Pulmonary artery endothelial cell (primary cell): ENCODE measurements around the gene ANKAR. TPM values are rescaled to one million over a fixed set of nuclear protein-coding genes. Genes with fewer than 3 reads are reported as not detected.
"Not testable (repeated sequence)": the region's sequence is repeated elsewhere in the genome, so short reads cannot be mapped to it uniquely, and the experiment has no call there.

Experiments
- DNase-seq: peaks from one replicate; pipeline ENCODE4 v3.0.0-alpha.2; 2011; ENCODE audit warnings: low read depth, low spot score
- total RNA-seq: library from RNA; depleted of rRNA; stranded (reverse); fragments of >200 nt; gene quantifications from 2 replicates; pipeline ENCODE4 v1.2.3, GENCODE V29; 2014

ANKAR gene
- total RNA-seq, 1 donor from 2014 or later, result 3.4 TPM

DNA sequence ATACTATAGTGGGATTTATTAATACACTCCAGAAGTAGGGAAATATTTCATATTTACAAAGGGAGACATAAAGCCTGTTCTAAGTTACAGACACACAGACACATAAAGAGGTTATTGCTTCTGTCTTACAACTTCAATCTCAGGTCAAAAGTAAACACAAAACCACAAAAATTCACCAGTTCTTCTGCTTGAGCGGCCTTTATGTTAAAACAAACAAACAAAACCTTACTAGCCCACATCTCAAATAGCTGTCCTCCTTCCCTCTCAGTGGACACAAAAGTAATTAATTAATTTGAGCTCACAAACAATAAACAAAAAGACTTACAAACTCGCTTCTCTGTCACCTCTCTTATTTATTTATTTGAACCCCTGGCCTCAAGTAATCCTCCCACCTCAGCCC, 14.7 kb upstream of the ANKAR start:
- DNase-seq, result no peak

DNA sequence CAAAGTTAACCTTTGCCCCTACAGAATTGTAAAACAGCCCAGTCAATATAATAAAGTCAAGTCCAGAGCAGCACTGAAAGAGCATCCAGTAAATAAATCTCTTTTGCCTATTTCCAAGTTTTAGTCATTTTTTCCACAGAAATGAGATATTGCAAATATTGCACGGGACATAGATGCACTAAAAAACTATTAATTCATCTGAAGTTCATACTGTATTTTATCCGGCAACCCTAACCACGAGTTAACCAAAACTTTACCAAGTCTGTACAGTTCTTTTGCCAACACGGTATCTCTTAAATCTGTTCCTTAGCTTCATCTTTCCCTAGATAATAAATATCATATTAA, 13.7 kb upstream of the ANKAR start:
- DNase-seq, result no peak

DNA sequence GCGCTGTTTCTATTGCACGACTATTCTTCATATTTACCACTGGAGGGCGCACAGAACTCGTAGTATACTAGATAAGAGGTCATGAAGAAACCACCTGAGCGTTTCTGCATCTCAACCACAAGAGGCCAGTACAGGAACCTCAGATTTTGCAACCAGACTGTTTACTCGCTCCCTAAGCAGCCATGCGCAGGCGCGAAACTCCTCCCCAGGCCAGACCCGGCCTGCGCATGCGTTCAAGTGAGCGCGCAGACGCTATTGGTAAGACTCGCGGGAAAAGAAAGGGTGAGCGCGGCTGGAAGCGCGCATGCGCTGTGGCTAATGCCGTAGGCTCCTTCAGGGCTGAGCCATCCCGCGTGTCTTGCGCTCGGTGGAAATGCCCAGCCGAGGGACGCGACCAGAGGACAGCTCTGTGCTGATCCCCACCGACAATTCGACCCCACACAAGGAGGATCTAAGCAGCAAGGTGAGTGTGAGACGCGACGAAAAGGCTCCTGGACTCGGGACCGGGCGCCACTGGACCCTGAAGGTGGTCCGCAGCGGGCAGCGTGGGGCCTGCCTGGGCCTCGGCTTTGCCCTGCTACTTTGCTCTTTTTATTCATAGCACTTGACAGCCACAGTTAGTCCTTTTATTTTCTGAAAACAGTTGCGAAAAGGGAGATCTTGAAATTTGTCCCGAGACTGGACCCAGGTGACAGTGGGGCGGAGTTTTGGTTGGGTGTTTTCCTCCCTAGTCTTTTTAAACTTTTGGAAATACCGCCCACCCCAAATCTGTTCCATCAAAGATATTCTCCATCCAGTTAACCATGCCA, 13.1 kb upstream of the ANKAR start, which contains the start of gene ASNSD1:
Gene ASNSD1, plus strand, starts transcription at position 312 of the 809 bp plus-strand sequence. CDS start 4,674 bp downstream, outside the sequence.
- peak; percentile 99 for DNase-seq

DNA sequence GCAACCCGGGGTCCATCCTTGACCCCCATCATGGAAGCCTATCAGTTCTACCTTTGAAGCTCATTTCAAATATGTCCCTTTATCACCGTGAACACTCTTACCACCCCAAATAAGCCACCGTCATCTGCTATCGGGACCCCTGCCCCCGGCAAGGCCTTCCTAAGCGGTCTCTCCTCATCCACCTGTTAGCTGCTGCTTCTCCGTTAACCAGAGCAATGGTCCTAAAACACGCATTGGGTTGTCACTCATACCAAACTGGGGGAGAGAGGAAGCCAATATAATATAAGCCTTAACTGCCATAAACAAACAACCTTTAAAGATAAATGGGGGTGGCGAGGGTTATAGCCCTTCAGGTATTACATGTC, 12.5 kb upstream of the ANKAR start:
- no peak for DNase-seq

DNA sequence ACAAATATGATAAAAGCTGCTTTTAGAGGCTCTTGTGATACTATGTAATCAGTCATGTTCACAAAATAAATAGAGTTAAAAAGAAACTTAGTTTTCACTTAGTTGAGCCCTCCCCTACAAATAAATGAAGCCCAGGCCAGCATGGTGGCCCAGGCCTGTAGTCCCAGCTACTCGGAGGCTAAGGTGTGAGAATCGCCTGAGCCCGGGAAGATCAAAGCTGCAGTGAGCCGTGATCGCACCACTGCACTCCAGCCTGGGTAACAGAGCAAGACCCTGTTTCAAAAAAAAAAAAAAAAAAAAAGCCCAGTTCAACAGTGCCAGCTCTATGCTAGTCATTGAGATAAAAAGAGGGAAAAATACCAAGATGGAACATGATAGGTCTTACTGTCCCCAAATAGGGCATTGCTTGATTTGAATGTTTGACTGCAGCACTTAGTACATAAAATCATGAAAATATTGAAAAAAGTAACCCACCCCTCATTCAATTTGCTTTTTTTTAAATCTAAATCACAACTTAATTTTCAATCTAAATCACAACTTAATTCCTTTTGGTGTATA, 11.7 kb upstream of the ANKAR start:
- no peak for DNase-seq

DNA sequence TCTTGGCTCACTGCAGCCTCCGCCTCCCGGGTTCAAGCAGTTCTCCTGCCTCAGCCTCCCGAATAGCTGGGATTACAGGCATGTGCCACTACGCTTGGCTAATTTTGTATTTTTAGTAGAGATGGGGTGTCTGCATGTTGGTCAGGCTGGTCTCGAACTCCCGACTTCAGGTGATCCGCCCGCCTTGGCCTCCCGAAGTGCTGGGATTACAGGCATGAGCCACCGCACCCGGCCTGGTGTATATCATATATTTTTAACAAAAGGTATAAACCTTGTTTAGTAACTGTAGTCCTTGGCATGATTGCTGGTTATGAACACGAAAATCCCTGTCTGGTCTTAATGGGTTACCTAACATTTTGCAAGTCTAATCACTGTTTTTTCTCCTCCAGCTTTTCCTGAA, 11.2 kb upstream of the ANKAR start:
- DNase-seq, result not testable (repeated sequence)

DNA sequence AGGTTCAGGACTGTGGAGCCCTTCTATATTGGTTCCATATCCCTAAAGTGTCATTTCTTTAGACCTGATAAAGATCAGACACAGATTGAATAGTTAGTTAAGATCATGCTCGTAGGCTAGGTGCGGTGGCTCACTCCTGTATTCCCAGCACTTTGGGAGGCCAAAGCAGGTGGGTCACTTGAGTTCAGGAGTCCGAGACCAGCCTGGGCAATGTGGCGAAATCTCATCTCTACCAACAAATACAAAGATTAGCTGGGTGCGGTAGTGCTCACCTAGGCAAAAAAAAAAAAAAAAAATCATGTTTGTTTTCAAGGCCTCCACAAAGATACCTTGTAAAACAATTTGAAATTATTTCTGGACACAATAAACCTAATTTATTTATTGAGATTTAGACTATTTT, 4.6 kb upstream of the ANKAR start:
- no peak for DNase-seq

DNA sequence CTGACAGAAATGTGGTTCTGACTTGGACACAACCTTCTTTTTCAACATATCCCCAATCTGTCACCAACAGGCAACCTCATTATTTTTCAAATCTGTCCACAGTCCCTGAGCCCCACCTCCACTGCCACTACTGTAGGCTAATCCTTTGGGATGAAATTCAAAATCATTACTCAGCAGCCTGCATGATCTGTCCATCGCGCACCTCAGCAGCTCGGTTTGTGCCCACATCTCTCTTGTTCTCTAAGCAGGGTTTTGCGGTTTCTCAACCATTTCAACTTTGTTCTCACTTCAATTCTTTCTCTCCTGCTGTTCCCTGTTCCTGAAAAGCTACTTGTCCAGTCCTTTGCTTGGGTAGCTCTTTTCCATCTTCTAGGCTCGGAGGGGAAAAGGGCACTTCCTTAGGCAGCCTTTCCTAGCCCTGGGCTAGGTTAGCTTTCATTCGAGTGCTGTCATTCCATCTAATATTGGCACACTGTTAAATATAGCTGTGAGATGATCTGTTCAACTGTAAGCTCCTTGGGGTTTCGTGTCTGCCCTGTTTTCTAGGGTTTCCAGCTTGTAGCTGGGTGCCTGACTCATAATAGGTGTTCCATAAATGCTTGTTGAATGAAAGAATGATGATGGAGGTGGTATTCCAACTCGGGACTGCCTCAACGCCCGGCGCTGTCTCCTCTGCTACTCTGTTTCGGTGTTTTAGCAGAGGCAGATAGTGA, 653 bp upstream of the ANKAR start:
- DNase-seq, result no peak

DNA sequence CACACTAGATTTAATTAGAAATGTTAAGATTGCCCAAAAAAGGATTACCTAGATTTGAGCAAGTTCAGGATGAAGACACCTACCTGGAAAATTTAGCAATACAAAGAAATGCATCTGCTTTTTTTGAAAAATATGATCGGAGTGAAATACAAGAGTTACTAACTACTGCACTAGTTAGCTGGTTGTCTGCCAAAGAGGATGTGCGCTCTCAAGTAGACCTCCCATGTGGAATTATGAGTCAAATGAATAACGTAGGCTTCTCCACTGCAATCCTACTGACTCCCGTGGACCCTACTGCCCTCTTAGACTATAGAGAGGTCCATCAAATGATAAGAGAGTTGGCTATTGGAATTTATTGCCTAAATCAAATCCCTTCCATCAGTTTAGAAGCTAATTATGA, 2.0 kb downstream of the ANKAR start:
- DNase-seq, result no peak

DNA sequence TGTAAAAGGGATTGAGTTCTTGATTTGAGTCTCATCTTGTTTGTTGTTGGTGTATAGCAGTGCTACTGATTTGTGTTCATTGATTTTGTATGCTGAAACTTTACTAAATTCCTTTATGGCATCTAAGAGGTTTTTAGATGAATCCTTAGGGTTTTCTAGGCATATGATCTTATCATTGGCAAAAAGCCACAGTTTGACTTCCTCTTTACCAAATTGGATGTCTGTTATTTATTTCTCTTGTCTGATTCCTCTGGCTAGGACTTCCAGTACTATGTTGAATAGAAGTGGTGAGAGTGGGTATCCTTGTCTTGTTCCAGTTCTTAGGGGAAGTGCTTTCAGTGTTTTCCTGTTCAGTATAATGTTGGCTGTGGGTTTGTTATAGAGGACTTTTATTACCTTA, 4.8 kb downstream of the ANKAR start:
- DNase-seq, result no peak

DNA sequence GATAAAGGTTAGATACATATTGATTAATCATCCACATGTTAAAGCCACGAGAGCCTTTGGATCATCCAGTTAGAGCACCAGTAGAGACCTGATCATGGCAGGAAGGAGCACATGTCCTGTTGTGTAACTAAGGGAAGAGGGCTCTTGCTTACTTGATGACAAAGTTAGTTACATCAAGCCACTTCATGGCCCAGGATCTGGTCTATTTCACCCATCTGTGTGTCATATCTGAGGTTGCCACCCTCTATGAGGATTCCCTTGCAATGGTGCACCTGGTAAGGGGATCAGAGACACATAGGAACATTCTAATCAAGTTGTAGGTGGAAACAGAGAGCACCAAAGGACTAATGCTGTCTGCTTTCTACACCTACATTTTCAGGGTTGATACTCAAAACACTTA, 6.7 kb downstream of the ANKAR start:
- DNase-seq, result no peak

DNA sequence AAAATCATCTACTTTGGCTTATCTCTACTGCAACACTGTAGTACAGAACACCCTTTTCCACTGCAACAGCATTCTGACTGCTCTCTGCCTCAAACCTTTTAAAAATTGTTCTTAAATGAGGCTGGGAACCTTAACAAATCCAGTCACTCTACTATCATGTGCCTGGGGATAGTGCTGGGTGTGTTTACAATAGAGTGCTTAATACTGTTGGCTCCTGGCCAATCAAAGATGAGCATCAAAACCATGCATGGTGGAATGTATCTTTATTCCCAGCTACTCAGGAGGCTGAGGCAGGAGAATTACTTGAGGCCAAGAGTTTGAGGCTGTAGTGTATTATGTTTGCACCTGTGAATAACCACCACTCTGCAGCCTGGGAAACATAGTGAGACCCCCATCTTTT, 7.4 kb downstream of the ANKAR start:
- no peak for DNase-seq

DNA sequence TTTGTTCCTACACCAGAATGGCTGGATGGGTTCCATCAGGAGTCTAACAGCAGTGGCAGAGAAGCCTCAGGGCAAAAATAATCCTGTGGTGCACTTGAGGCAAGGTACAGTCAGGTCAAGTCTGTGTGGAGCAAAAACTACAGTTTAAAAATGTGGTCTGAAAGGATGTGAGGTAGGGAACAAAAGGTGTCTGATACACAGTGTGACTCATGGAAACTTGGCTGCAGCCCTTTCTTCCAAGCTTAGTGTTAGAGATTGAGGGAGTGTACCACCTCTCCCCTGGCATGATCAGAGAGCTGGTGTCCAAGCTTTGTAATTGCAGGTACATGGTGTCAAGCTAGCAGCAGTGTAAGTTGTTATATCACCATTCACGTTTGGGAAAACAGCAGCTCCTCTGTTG, 8.9 kb downstream of the ANKAR start:
- DNase-seq, result no peak

DNA sequence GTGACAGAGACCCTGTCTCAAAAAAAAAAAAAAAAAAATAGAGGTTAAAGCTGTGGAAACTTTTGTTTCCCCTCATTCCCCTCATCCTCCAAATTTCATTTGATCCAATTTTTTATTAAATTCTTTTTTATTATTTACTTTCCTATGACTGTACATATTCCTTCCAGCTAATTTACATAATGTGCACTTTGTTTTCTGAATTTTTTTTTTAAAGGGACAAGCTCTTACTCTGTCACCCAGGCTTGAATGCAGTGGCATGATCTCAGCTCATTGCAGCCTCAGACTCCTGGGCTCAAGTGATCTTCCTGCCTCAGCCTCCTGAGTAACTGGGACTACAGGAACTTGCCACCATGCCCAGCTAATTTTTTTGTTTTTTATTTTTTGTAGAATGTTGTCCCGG, 10.3 kb downstream of the ANKAR start:
- no peak for DNase-seq

DNA sequence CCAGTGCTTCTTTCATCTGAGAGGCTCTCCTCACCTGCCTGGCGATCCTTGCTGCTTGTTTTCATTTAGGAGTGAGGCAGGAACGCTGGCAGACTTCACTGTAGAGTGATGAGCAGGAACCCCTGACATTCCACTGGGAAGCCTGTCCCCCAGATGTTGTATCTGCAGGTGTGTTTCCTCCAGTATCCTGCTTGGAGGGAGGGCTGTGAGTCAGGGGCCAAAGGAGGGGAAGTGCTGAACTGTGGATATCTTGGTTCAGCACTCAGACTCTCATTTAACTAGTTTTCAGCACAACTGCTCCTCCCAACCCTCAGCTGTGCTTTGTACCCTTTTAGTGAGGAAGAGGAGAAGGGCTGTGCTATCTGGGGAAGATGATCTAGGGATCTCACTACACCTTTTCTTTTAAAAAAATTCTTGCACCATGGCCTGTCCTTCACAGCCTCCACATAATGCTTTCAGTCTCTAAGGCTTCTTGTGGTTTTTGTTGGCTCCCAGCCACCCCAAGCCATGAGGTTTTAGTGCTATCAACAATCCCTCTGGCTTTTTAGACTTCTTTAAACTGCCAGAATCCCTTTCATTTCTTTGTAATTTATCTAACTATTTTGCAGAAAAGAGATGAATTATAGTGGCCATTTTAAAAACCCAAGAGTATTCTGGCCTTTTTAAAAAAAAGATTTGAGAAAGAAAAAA, 11.2 kb downstream of the ANKAR start:
- DNase-seq, result no peak

DNA sequence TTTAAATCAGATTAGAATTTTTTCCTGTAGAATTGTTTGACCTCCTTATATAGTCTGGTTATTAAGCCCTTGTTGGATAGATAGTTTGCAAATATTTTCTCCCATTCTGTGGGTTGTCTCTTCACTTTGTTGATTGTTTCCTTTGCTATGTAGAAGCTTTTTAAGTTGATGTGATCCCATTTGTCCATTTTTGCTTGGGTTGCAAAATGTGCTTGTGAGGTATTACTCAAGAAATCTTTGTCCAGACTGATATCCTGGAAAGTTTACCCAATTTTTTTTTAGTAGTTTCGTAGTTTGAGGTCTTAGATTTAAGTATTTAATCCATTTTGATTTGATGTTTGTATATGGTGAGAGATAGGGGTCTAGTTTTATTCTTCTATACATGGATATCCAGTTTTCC, 13.3 kb downstream of the ANKAR start:
- DNase-seq, result not testable (repeated sequence)

DNA sequence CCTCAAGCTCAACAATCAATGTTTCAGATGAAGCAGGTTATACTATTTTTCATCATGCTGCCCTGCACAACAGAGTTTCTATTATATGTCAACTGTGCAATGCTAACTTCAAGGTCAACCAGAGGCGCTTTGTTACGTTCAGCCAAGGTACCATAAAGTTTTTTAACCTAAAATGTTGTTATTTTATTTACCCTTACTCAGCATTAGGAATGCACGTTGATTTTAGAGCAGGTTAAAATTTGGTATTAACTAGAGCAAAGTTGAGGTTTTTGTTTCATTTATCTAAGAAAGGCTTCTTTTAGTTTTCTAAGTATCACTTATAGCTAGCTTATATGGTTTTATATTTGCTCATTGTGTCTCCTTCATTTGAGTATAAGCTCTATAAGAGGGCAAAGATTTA, 21.8 kb downstream of the ANKAR start:
- DNase-seq, result no peak

DNA sequence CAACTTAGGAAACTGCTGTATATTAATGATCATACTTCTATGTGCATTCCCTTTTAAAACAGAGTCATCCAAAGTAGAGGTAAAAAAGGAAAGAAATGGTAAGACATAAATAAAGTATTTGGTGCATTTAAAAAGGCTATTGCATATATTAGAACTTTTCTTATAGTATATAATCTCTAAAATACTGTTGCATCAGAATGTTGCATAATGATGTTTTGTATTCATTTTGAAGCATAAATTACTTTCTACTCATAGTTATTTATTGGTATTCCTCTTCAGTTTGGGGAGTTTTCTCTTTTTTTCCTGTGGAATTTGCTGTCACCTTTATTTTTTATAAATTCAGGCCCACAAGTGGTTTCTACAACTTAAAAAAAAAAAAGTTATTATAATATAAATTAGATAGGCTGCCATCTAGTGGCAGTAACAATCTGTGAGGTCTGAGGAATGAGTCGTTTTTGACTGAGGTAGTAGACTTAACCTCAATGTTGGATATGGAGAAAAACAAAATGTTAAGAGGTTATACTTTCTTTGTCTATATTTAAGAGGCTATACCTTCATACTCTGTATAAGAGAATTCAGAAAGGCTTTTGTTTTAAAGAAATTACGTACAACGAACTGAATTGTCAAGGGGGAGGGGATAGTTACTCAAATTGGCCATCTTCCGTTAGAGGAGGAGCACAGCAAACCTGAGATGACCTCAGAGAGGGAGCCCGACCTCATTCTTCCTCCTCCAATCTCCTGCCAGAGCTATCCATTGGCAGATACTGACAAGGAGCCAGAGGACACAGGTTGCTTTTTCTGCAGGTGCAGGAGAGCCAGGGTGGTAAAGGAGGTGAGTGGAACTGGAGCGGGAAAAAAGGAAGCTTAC, 23.8 kb downstream of the ANKAR start:
- DNase-seq, result no peak

DNA sequence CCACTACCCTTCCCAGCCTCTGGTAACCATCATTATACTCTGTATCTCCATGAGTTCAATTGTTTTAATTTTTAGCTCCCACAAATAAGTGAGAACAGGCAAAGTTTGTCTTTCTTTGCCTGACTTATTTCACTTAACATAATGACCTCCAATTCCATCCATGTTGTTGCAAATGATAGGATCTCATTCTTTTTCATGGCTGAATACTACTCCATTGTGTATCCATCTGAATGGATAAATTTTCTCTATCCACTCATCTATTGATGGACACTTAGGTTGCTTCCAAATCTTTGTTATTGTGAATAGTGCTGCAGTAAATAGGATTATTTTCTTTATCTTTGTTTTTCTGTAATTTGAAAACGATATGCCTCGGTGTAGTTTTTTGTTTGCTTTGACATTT, 26.2 kb downstream of the ANKAR start:
- DNase-seq, result no peak

DNA sequence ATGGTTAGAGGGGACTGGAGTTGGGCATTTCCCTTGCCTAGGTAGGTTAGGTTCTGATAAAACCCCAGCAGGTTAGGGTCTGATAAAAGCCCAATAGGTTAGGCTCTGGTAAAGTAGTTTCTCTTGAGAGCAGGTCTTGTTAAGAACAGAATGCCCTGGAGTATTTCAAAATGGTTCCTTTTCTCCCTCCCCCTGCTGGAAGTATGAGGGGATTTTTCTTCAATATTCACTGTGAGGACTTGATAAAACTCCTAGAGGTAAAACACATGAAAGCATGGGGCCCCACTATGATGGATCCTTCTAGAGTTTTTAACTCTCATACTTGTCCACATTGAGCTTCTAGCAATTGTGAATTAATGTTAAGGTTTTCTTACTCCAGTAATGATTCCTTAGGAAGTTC, 27.6 kb downstream of the ANKAR start:
- no peak for DNase-seq

DNA sequence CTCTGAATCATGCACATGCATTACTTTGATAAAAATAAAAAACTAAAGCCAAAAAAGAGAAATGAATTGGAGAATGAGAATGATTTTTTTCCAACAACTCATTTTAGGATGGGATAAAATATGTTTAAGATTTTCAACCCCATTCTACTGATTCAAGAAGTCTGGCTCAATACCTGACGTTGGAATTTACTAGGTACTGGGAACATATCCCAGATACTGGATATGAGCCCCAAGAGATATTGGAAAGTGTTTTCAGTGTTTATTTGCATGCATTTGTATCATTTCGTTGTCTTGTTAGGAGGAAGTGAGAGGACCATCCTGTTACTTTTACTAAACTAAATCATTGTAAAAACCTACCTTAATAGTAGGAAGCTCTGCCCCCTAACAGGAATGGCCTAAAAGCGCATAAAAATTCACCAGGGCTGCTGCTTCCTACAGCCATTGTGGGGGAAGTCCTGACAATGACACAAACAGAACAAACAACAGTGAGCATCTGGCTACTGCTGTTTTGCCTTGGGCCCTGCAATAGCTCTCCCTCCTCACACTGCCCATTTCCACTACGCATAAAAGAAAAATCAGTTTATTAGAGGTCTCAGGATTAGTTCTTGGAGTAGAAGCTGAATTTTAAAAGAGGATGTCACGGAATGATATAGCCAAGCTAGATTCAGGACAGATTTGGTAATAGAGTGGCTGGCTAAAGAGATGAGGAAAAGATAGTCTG, 35.2 kb downstream of the ANKAR start:
- no peak for DNase-seq
